T-cell (primary cell): Measurements from ENCODE around the gene POLR2L. TPM values are rescaled to one million over a fixed set of nuclear protein-coding genes. Genes with fewer than 3 reads are reported as not detected.

Source experiments
- ATAC-seq, 4 experiments: fragments of 200-7000 bp in 3 of 4; fragments of 150-1000 bp in 1 of 4; cut with Tn5 transposase; replicated peaks in 1 of 4; 1 replicate in 3 of 4; 2 replicates in 1 of 4; pipeline ENCODE4 v1.10.0; 2021; ENCODE audit warnings: moderate library complexity in 3 of 4, mild to moderate bottlenecking in 2 of 4, moderate number of reproducible peaks in 1 of 4
- CTCF ChIA-PET, 2 donors: fragments of 300-600 bp; sonication (Branson Sonifier 250); formaldehyde crosslinking; loops; one replicate each; lab custom pipeline; 2022; ENCODE audit warnings: antibody characterized with exemption in 2 of 2; lab: Charles Lee
- POLR2A ChIA-PET, 2 donors: fragments of 300-600 bp; sonication (Branson Sonifier 250); formaldehyde crosslinking; loops; one replicate each; lab custom pipeline; 2022; ENCODE audit warnings: antibody characterized with exemption in 2 of 2; lab: Charles Lee
- DNase-seq, 35 experiments: peaks; one replicate each; pipeline versions ENCODE4 v3.0.0 to v3.0.0-alpha.2; 2013 to 2023
- H3K27ac ChIP-seq: one replicate; pipeline ENCODE4 v1.5.1; 2013; ENCODE audit warnings: low read length
- H3K27me3 ChIP-seq, 2 experiments: replicated peaks in 1 of 2; 1 replicate in 1 of 2; 2 replicates in 1 of 2; pipeline versions ENCODE4 v1.6.1 to v1.7.0; 2013; ENCODE audit warnings: low read length in 1 of 2, mixed read lengths in 1 of 2; ENCODE audit not compliant: control insufficient read depth in 2 of 2, insufficient read depth in 2 of 2; ENCODE audit errors: extremely low read depth in 1 of 2
- H3K36me3 ChIP-seq, 2 donors: 1 replicate in 1 of 2; 2 replicates in 1 of 2; pipeline versions ENCODE4 v1.6.1 to v1.7.0; 2013; ENCODE audit warnings: low read length in 1 of 2; ENCODE audit not compliant: control insufficient read depth in 2 of 2, insufficient read depth in 1 of 2; ENCODE audit errors: extremely low read depth in 1 of 2
- H3K4me1 ChIP-seq, 2 experiments: 1 replicate in 1 of 2; 2 replicates in 1 of 2; pipeline versions ENCODE4 v1.6.1 to v1.7.0; 2013; ENCODE audit warnings: low read length in 2 of 2, mixed read lengths in 1 of 2; ENCODE audit not compliant: insufficient read depth in 2 of 2, control insufficient read depth in 1 of 2; ENCODE audit errors: extremely low read depth in 1 of 2
- H3K4me3 ChIP-seq, 2 donors: 1 replicate in 1 of 2; 2 replicates in 1 of 2; pipeline versions ENCODE4 v1.5.1 to v1.7.0; 2013; ENCODE audit warnings: mild to moderate bottlenecking in 2 of 2, low read length in 1 of 2, moderate library complexity in 1 of 2; ENCODE audit not compliant: control insufficient read depth in 1 of 2; ENCODE audit errors: extremely low read depth in 1 of 2
- H3K9me3 ChIP-seq: 2 replicates; pipeline ENCODE4 v1.7.0; 2013
- H3K27ac Mint-ChIP-seq, 2 donors: one replicate each; pipeline ENCODE4 v1.8.0; 2020 to 2021; ENCODE audit warnings: mild to moderate bottlenecking in 2 of 2, mixed read lengths in 2 of 2
- H3K27me3 Mint-ChIP-seq, 2 donors: one replicate each; pipeline ENCODE4 v1.8.0; 2021 to 2022; ENCODE audit warnings: mixed read lengths in 2 of 2
- H3K36me3 Mint-ChIP-seq: one replicate; pipeline ENCODE4 v1.8.0; 2021; ENCODE audit warnings: mixed read lengths
- H3K4me1 Mint-ChIP-seq, 3 donors: one replicate each; pipeline ENCODE4 v1.8.0; 2020 to 2022; ENCODE audit warnings: mixed read lengths in 3 of 3, mild to moderate bottlenecking in 1 of 3
- H3K4me3 Mint-ChIP-seq, 3 donors: one replicate each; pipeline ENCODE4 v1.8.0; 2020 to 2022; ENCODE audit warnings: mild to moderate bottlenecking in 3 of 3, mixed read lengths in 3 of 3, moderate library complexity in 3 of 3
- H3K9me3 Mint-ChIP-seq, 3 donors: one replicate each; pipeline ENCODE4 v1.8.0; 2020 to 2022; ENCODE audit warnings: mixed read lengths in 3 of 3
- WGBS: methylation state at CpG from one replicate; pipeline ENCODE4 v1.1.5; 2013; ENCODE audit warnings: missing lambda C conversion rate; ENCODE audit not compliant: insufficient coverage; 5-methylcytosine and 5-hydroxymethylcytosine counted together
- total RNA-seq, 35 experiments: library from RNA in 6 of 35; stranded (reverse) in 6 of 35; fragments of 120-200 nt in 1 of 35; gene quantifications; one replicate each; pipeline versions ENCODE4 v1.2.1 to v1.2.4 and lab custom pipeline; 2013 to 2026

Gene POLR2L
- total RNA-seq, 5 donors from 2014 or later (not counting 1 experiment from before 2014, with no cell fraction given): 34.2 to 73.9 (median 68.7) TPM

DNA sequence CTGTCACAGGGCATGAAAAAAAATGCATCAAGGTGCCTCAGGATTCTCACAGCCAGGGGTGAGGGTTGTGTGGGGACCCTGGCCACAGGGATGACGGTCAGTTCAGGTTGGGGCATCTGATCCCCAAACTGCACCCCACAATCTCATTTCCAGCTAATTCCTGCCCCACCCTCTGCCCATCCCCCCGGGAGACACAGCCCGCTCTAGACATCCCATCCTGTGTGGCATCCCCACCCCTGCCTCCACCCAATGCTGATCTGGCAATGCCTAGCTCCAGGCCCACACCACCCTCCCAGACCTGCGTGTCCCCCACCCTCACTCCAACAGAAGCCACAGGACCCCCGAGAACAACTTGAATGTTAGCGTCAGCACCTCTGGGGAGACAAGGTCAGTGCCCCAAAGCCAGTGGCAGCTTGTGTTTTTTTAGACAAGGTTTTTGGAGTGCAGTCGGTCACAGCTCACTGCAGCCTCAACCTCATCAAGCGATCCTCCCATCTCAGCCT, 25.6 kb upstream of the POLR2L start:
- ChIA-PET POLR2A (interaction anchor here in 1 of 2 donors (0.6 kb wide), 1 partner anchor 9 kb away, joined by 7 read pairs; no protein-coding TSS in a partner anchor), CTCF (no interaction called here)
- Mint-ChIP-seq H3K9me3 (no peaks in the 10 kb centered on the region), H3K27me3 (no peaks in the 10 kb centered on the region), H3K4me3 (no peak overlapping the region), H3K36me3 (no peaks in the 10 kb centered on the region), H3K27ac (no peak overlapping the region), H3K4me1 (no peaks in the 10 kb centered on the region)
- no peaks in the 10 kb centered on the region for H3K27me3 ChIP-seq
- H3K9me3 ChIP-seq: no peaks in the 10 kb centered on the region
- H3K4me3 ChIP-seq: no peak overlapping the region
- DNase-seq (no peak), ATAC-seq (no peak)
- H3K4me1 ChIP-seq: no peaks in the 10 kb centered on the region
- H3K27ac ChIP-seq: no peak overlapping the region
- 96% methylated on average over 5 of the region's 8 CpGs for WGBS
- H3K36me3 ChIP-seq: peaks cover 0 to 5% of the 10 kb centered on the region in 2 donors

DNA sequence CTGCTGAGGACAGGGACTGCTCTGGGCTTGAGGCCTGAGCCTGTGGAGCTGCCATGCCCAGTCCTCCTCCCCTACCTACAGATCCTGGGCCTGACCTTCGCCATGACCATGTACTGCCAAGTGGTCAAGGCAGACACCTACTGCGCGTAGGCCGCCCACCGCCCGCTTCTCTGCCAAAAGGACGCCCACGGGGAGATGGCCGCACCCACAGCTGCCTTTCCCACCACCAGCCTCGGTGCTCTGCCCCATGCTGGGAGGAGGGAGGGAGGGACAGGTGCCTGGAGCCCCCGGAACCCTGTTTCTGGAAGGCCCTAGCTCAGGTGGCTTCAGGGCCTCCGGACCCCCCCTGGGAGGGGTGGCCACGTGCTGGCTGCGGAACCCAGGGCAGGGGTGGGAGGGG, 24.2 kb upstream of the POLR2L start:
- no peaks in the 10 kb centered on the region for H3K4me1 Mint-ChIP-seq
- no peak overlapping the region for H3K27ac ChIP-seq
- no peaks in the 10 kb centered on the region for H3K27me3 Mint-ChIP-seq
- H3K27ac Mint-ChIP-seq: no peak overlapping the region
- ChIA-PET POLR2A (no interaction called here), CTCF (no interaction called here)
- peaks cover 0 to 5% of the 10 kb centered on the region in 2 donors for H3K36me3 ChIP-seq
- H3K4me3 ChIP-seq: no peak overlapping the region
- DNase-seq (no peak), ATAC-seq (no peak)
- no peaks in the 10 kb centered on the region for H3K36me3 Mint-ChIP-seq
- H3K27me3 ChIP-seq: no peaks in the 10 kb centered on the region
- no peaks in the 10 kb centered on the region for H3K4me1 ChIP-seq
- WGBS: 82% methylated on average over 3 of the region's 14 CpGs
- no peaks in the 10 kb centered on the region for H3K9me3 ChIP-seq
- no peak overlapping the region for H3K4me3 Mint-ChIP-seq
- H3K9me3 Mint-ChIP-seq: no peaks in the 10 kb centered on the region

DNA sequence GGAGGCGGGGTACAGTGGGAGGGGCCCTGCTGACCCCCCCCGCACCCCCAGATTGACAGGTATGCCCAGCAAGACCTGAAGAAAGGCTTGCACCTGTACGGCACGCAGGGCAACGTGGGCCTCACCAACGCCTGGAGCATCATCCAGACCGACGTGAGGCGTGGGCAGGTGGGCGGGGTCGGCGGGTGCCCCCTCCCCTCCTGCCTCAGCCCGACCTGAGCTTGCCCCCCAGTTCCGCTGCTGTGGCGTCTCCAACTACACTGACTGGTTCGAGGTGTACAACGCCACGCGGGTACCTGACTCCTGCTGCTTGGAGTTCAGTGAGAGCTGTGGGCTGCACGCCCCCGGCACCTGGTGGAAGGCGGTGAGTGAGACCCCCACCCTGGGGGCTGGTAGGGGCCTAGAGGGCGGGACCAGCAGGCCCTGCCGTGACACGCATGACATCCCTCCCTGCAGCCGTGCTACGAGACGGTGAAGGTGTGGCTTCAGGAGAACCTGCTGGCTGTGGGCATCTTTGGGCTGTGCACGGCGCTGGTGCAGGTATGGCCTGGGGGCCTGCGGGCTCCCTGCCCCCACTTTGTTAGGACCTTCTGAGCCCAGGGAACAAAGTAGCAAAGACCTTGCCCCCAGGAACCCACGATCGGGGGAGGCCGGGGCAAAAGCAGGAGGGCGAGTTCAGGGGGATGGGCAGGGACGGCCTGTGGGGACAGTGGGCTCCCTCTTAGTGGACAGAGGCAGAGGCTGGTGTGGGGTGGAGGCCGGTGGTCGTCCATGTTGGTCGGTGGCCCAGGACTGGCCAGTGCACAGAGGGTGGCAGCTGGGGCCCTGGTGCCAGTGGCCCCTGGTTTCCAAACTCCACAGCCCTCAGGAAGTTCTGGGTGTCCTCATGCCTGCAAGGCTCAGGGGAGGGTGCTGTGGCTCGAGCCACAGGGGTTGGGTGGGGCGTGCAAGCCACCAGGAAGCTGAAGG, 23.4 kb upstream of the POLR2L start:
- Histone ChIP-seq H3K27ac (no peak overlapping the region), H3K36me3 (peaks cover 0 to 5% of the 10 kb centered on the region in 2 donors), H3K27me3 (no peaks in the 10 kb centered on the region), H3K4me3 (no peak overlapping the region), H3K9me3 (no peaks in the 10 kb centered on the region), H3K4me1 (no peaks in the 10 kb centered on the region)
- Mint-ChIP-seq H3K27me3 (no peaks in the 10 kb centered on the region), H3K9me3 (no peaks in the 10 kb centered on the region), H3K27ac (no peak overlapping the region), H3K36me3 (no peaks in the 10 kb centered on the region), H3K4me1 (no peaks in the 10 kb centered on the region), H3K4me3 (no peak overlapping the region)
- ATAC-seq: no peak
- CTCF ChIA-PET: no interaction called here
- 77% methylated on average over 34 of the region's 41 CpGs for WGBS
- no peak for DNase-seq
- POLR2A ChIA-PET: interaction anchor here in 1 of 2 donors (0.6 kb wide), 1 partner anchor 839 kb away, joined by 3 read pairs; no protein-coding TSS in a partner anchor

DNA sequence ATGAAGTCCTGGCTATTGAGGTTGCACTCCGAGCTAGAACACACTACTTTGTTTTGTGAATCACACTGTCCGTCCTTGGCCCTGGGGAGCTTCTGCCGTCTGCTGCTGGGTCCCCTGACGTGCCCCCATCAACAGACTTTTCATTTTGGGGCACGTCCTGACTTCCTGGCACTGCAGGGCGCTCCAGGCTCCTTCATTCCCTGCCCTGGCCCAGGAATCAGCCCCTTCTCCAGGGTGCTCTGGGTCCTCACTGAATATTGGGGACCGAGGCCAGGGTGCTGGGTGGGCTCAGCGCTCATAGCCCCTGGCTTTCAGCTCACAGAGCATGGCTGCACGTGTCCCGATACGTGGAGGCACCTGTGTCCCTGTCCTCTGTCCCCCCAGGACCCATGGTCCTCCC, 22.6 kb upstream of the POLR2L start:
- no peaks in the 10 kb centered on the region for H3K27me3 Mint-ChIP-seq
- peaks cover 0 to 5% of the 10 kb centered on the region in 2 donors for H3K36me3 ChIP-seq
- no peak overlapping the region for H3K4me3 Mint-ChIP-seq
- no peaks in the 10 kb centered on the region for H3K9me3 Mint-ChIP-seq
- ChIA-PET CTCF (no interaction called here), POLR2A (no interaction called here)
- DNase-seq (no peak), ATAC-seq (no peak)
- H3K4me1 ChIP-seq: no peaks in the 10 kb centered on the region
- H3K9me3 ChIP-seq: no peaks in the 10 kb centered on the region
- no peak overlapping the region for H3K27ac Mint-ChIP-seq
- no peak overlapping the region for H3K4me3 ChIP-seq
- H3K36me3 Mint-ChIP-seq: no peaks in the 10 kb centered on the region
- H3K4me1 Mint-ChIP-seq: no peaks in the 10 kb centered on the region
- H3K27ac ChIP-seq: no peak overlapping the region
- H3K27me3 ChIP-seq: peaks cover 0 to 6% of the 10 kb centered on the region in 2 experiments
- 76% methylated on average over 10 of the region's 11 CpGs for WGBS

DNA sequence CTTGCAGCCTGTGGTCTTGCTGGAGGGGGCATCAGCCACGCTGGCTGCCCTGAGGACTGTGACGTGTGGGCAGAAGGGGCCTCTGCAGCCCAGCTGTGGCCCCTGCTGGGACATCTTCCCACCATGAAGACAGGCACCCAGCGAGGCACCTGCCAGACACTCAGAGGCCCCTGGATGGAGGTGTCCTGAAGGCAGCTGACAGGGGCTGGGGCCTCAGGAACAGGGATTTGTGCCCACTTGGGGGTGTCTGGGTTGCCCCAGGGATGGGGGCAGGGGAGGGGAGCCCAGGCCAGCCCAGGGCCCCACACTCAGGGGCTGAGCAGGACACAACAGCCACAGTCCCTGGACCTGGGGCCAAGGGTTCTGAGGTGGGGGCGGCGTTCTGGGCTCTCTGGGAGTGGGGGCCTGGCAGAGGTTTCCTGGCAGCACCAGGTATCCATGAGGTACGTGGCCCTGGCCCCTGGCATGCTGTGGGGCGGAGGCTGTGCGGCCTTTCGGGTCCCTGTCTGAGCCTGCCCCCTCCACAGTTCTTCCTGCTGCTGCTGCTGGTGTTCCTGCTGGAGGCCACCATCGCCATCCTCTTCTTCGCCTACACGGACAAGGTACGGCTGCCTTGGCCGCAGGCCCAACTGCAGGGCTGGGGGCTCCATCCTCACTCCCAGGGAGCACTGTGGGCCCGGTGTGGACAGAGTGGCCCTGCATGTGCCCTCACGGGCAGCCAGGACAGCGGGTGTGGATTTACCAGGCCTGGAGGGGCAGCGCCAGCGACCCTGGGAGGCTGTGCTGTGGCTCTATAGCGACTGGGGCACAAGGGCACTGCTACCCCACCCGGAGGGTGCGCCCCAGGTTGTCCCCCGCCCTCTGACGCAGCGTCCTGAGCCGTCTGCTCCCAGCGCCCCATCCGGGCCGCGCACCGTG, 21.8 kb upstream of the POLR2L start:
- H3K4me1 Mint-ChIP-seq: no peaks in the 10 kb centered on the region
- peaks cover 0 to 5% of the 10 kb centered on the region in 2 donors for H3K36me3 ChIP-seq
- peaks cover 0 to 10% of the 10 kb centered on the region in 2 experiments for H3K27me3 ChIP-seq
- H3K4me1 ChIP-seq: no peaks in the 10 kb centered on the region
- ATAC-seq (no peak), DNase-seq (no peak)
- no peaks in the 10 kb centered on the region for H3K36me3 Mint-ChIP-seq
- WGBS: 88% methylated on average over 20 of the region's 31 CpGs
- H3K27ac ChIP-seq: no peak overlapping the region
- no peaks in the 10 kb centered on the region for H3K9me3 ChIP-seq
- H3K27me3 Mint-ChIP-seq: no peaks in the 10 kb centered on the region
- no peak overlapping the region for H3K4me3 Mint-ChIP-seq
- no peak overlapping the region for H3K27ac Mint-ChIP-seq
- ChIA-PET POLR2A (no interaction called here), CTCF (no interaction called here)
- H3K4me3 ChIP-seq: no peak overlapping the region
- no peaks in the 10 kb centered on the region for H3K9me3 Mint-ChIP-seq
